ENCODE data around the gene HINT2. TPM values are rescaled to one million over a fixed set of nuclear protein-coding genes. Genes with fewer than 3 reads are reported as not detected.

The HINT2 gene
- polyA plus RNA-seq (2012; ENCODE audit: insufficient read depth, insufficient read length, low read depth): 52.8 TPM

DNA sequence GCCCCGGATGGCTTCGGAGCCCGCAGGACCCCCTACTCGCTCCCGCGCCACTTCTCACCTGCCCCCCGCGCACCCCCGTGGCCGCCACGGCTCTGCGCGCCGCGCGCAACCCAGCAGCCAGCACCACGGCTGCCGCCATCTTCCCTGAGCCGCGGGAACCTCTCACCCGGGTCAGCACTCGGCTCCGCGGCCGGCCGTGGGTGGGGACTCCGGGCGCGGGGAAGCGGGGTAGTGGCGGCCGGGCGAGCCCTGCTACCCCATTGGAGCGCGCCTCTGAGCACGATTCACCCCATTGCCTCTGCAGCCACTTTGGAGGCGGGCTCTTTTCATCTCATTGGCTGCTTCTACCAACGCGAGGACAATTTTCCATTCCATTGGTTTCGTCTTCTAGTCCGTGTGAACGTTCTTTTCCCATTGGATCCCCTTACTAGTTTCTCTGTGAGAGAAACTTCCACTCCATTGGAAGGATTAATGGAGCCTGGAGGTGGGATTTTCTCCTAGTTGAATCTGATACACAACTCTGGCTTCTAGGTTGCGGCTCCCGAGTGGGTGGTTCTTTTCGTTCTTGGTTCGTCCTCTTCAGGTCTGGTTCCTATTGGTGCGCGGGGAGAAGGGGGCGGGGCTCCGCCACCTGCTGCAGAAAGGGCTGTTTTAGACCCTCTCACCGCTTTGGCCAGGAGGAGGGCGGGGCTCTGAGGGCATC, at the start of gene HINT2:
HINT2 (minus strand) TSS at position 202 of the 703 bp plus-strand sequence; CDS start at position 139, 63 bp downstream.
- Histone ChIP-seq H3K36me3 (no peaks in the 10 kb centered on the region), H3K9me3 (no peaks in the 10 kb centered on the region), H3K4me1 (peaks cover 8% of the 10 kb centered on the region), H3K27me3 (no peaks in the 10 kb centered on the region), H3K4me3 (ENCODE audit: low read depth, low read length) (peak within 1 kb of the TSS; percentile 93)
- TF ChIP-seq, protein P1, sequence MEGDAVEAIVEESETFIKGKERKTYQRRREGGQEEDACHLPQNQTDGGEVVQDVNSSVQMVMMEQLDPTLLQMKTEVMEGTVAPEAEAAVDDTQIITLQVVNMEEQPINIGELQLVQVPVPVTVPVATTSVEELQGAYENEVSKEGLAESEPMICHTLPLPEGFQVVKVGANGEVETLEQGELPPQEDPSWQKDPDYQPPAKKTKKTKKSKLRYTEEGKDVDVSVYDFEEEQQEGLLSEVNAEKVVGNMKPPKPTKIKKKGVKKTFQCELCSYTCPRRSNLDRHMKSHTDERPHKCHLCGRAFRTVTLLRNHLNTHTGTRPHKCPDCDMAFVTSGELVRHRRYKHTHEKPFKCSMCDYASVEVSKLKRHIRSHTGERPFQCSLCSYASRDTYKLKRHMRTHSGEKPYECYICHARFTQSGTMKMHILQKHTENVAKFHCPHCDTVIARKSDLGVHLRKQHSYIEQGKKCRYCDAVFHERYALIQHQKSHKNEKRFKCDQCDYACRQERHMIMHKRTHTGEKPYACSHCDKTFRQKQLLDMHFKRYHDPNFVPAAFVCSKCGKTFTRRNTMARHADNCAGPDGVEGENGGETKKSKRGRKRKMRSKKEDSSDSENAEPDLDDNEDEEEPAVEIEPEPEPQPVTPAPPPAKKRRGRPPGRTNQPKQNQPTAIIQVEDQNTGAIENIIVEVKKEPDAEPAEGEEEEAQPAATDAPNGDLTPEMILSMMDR (IDR thresholded peaks at IDR 0.05; ENCODE audit: low read depth, low read length): no peak
- DNase-seq: peak; percentile 97

DNA sequence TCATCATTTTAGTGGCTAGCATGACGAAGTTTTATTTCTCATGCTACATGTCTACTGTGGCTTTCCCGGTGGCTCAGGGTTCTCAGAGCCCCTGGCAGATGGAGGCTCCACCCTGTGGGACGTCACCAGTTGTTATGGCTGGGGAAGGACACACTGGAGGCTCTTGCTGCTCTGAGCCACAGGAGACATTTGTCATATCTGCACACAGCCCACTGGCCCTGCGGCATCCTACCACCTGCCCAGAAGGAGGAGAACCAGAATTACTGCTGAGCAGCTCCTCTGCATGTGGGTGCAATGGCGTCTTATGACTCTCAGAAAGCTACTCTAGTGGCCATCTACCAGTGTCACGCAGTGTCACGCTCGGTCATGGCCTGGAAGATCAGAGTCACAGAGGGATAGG, 48.7 kb upstream of the HINT2 start:
- no peak overlapping the region for H3K4me3 ChIP-seq (ENCODE audit: low read depth, low read length)
- H3K27me3 ChIP-seq: no peaks in the 10 kb centered on the region; the same call in 1 of the 2 replicates
- DNase-seq: no peak
- H3K36me3 ChIP-seq: no peaks in the 10 kb centered on the region
- TF ChIP-seq, protein P1 (IDR thresholded peaks at IDR 0.05; ENCODE audit: low read depth, low read length): no peak
- H3K9me3 ChIP-seq: no peaks in the 10 kb centered on the region
- peaks cover 2% of the 10 kb centered on the region; the same call in 1 of the 2 replicates for H3K4me1 ChIP-seq

DNA sequence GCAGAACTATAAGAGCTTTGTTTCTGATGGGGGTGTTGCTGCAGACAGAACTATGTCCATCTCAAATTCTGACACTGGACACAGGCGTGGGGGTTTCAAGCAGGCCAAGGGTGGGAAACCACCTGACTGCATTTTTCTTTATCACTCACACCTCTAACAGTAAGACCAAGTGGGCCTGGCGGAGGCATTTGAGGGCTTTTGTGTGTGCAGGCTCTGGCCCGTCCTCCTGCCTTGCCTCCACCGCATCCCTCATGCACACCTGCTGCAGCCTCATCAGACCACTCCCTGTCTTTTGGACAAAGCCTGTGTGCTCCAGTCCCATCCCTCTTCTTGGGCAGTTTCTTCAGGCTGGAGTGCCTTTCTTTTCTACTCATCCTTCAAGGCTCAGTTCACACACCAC, 47.5 kb upstream of the HINT2 start:
- Histone ChIP-seq H3K36me3 (no peaks in the 10 kb centered on the region), H3K27me3 (no peaks in the 10 kb centered on the region; the same call in 1 of the 2 replicates), H3K4me1 (peaks cover 2% of the 10 kb centered on the region; the same call in 1 of the 2 replicates), H3K9me3 (no peaks in the 10 kb centered on the region), H3K4me3 (ENCODE audit: low read depth, low read length) (no peak overlapping the region)
- TF ChIP-seq, protein P1 (IDR thresholded peaks at IDR 0.05; ENCODE audit: low read depth, low read length): no peak
- no peak for DNase-seq

DNA sequence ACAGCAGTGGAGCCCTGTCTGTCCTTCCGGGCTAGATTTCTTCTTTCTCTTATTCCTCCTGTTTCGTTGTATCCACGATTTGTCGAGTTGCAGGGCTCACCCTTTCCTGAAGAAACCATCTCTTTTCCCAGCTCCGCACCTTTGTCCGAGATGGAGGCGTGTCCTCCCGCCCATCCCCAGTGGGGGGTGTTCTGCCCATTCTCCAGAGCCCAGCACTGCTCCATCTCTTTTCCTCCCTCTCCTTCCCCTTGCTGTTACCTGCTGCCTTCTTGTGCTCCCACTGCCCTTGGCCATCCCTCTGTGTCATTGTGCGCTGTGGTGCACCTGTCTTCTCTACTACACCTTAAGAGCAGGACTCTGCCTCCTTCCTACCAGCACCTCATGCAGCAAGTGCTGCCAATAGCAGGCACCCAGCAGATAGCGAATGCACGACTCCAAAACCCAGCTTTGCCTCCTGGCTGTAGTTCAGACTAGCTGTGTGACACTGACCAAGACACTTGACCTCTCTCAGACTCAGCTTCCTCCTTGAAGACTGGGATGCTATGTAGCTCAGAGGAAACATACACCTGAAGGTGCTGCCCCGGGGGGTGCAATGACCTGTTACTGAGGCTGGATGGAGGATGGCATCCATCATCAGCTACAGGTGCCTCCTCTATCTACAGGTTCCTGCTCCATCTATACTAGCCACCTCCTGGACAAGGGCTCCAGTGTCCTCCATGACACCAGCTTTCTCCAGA, 46.5 kb upstream of the HINT2 start:
- Histone ChIP-seq H3K9me3 (no peaks in the 10 kb centered on the region), H3K4me1 (peaks cover 2% of the 10 kb centered on the region; the same call in 1 of the 2 replicates), H3K4me3 (ENCODE audit: low read depth, low read length) (no peak overlapping the region), H3K36me3 (no peaks in the 10 kb centered on the region), H3K27me3 (no peaks in the 10 kb centered on the region; the same call in 1 of the 2 replicates)
- no peak for DNase-seq
- TF ChIP-seq, protein P1 (IDR thresholded peaks at IDR 0.05; ENCODE audit: low read depth, low read length): no peak

DNA sequence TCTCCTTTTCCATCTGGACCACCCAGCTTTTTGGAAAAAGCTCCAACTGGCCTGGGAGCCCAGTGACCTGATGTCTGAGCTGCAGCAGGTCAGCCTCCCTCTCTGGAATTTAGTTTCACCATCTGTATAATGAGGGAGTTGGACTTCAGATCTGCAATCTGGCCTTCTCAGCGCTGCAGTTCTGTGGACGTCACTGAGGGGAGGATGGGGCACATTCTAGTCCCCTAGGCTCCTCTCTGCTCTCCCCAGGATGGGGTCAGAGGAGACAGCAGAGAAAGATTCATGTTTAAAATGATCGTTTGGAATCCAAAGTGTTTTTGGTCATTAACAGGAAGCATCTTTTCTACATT, 45.1 kb upstream of the HINT2 start:
- H3K4me3 ChIP-seq (ENCODE audit: low read depth, low read length): no peak overlapping the region
- H3K27me3 ChIP-seq: no peaks in the 10 kb centered on the region; the same call in 1 of the 2 replicates
- H3K4me1 ChIP-seq: peaks cover 2% of the 10 kb centered on the region; the same call in 1 of the 2 replicates
- DNase-seq: no peak
- TF ChIP-seq, protein P1 (IDR thresholded peaks at IDR 0.05; ENCODE audit: low read depth, low read length): no peak
- H3K9me3 ChIP-seq: no peaks in the 10 kb centered on the region
- no peaks in the 10 kb centered on the region for H3K36me3 ChIP-seq
